Thoracic aorta (tissue), 2 donors: ENCODE measurements around the gene CYTH1. TPM values are rescaled to one million over a fixed set of nuclear protein-coding genes. Genes with fewer than 3 reads are reported as not detected.

Source experiments
- ATAC-seq: fragments of 150-250 bp; one replicate; pipeline ENCODE4 v1.8.0; 2017; ENCODE audit warnings: low read depth; ENCODE audit not compliant: insufficient number of reproducible peaks, low FRiP score
- DNase-seq: peaks from one replicate; pipeline ENCODE4 v3.0.0-alpha.2; 2020; ENCODE audit warnings: low spot score
- H3K27ac ChIP-seq, 2 donors: fragments of 200-600 bp; sonication (generic); 1 replicate in 1 of 2; 2 replicates in 1 of 2; pipeline ENCODE4 v1.5.1; 2016; ENCODE audit warnings: mild to moderate bottlenecking in 2 of 2, moderate library complexity in 2 of 2
- H3K27me3 ChIP-seq: fragments of 200-600 bp; sonication (generic); replicated peaks from 2 replicates; pipeline ENCODE4 v1.6.0; 2016; ENCODE audit warnings: mild to moderate bottlenecking; ENCODE audit not compliant: insufficient read depth
- H3K36me3 ChIP-seq: fragments of 200-600 bp; sonication (generic); one replicate; pipeline ENCODE4 v1.5.1; 2016
- H3K4me1 ChIP-seq, 2 donors: fragments of 200-600 bp; sonication (generic); 1 replicate in 1 of 2; 2 replicates in 1 of 2; pipeline versions ENCODE4 v1.5.1 to v1.6.0; 2016; ENCODE audit warnings: low read depth in 2 of 2, mild to moderate bottlenecking in 1 of 2; ENCODE audit not compliant: control insufficient read depth in 1 of 2
- H3K4me3 ChIP-seq: fragments of 200-600 bp; sonication (generic); 2 replicates; pipeline ENCODE4 v1.5.1; 2016; ENCODE audit warnings: mild to moderate bottlenecking
- H3K9me3 ChIP-seq: fragments of 200-600 bp; sonication (generic); 2 replicates; pipeline ENCODE4 v1.5.1; 2016
- CTCF ChIP-seq: fragments of 200-600 bp; sonication (generic); IDR thresholded peaks from one replicate; pipeline ENCODE4 v1.5.1; 2019; ENCODE audit warnings: antibody characterized with exemption
- total RNA-seq, 2 donors: library from RNA; depleted of rRNA; stranded (reverse); fragments of >200 nt; gene quantifications; one replicate each; pipeline versions ENCODE4 v1.1.0 to v1.2.3, GENCODE V29; 2016

Gene CYTH1
- total RNA-seq, 2 donors from 2014 or later, result 79.2 to 79.4 TPM

GRCh38 chr17:78696016-78696982 is 85.8 kb downstream of the CYTH1 start:
- no peaks in the 10 kb centered on the region for H3K27me3 ChIP-seq
- H3K4me1 ChIP-seq, result no peaks in the 10 kb centered on the region
- ATAC-seq (no peak), DNase-seq (no peak)
- H3K27ac ChIP-seq, result no peak overlapping the region
- peaks cover 14% of the 10 kb centered on the region for H3K36me3 ChIP-seq
- no peak for TF ChIP-seq CTCF
- H3K4me3 ChIP-seq, result no peak overlapping the region
- H3K9me3 ChIP-seq, result no peaks in the 10 kb centered on the region

DNA sequence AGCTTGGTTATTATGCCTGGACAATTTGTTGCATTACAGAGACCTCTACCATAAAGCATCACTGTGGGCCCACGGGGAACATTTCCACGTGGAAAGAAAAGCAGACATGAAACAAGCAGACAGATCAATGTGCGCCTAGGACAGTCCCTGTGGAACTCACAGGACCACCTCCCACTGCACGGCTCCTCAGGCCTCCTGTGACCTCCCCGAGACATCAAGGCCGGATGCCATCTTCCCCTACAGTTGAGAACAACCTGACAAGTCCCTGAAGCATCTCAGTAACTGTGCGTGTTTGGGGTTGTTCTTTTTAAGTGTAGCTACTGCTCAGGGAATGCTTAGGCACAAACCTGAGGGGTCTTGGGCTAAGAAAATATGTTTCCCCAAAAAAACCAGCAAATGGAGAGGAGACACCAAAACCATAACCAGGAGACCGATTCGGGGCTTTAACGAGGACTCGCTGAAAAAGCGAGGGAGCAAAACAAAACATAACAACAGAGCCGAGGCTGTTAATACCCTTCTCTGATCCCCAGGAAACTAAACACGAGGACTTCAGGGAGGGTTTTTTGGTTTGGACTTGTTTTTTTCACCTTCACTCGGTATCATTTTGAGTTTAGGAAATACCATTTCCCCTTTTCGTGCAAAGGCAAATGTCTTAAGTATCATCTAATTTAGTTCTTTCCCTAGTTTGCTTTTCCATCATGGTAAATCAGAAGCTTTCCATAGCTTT is 87.1 kb downstream of the CYTH1 start:
- H3K4me3 ChIP-seq, result no peak overlapping the region
- no peaks in the 10 kb centered on the region for H3K9me3 ChIP-seq
- no peak for TF ChIP-seq CTCF
- DNase-seq (no peak), ATAC-seq (no peak)
- peaks cover 5% of the 10 kb centered on the region for H3K36me3 ChIP-seq
- H3K27me3 ChIP-seq, result no peaks in the 10 kb centered on the region
- H3K27ac ChIP-seq, result no peak overlapping the region
- no peaks in the 10 kb centered on the region for H3K4me1 ChIP-seq

DNA sequence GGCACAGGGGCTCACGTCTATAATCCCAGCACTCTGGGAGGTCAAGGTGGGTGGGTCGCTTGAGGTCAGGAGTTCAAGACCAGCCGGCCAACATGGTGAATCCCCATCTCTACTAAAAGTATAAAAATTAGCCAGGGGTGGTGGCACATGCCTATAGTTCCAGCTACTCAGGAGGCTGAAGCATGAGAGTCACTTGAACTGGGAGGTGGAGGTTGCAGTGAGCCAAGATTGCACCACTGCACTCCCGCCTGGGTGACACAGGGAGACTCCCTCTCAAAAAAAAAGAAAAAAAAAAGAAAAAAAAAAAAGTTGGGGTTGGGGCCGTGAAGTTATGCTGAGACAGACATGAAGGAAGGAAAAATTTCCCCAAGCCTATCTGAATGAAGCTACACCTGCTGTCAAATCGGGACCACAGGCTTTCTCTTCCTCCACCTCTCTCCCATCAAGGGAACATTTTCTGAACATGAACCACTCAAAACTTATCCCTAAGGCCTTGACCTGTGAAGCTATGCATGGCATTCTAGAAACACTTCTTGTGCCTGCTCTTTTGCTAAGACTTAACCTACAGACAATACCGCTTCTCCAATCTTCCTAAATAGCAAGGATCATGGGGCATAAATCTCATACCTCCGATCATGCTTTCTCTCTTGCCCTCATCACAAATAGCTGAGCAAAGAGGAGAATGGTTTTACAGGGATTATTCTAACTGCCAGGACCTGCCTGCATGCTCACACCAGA is 88.6 kb downstream of the CYTH1 start:
- peaks cover 9% of the 10 kb centered on the region for H3K36me3 ChIP-seq
- H3K27ac ChIP-seq, result no peak overlapping the region
- no peaks in the 10 kb centered on the region for H3K9me3 ChIP-seq
- no peaks in the 10 kb centered on the region for H3K4me1 ChIP-seq
- no peak for TF ChIP-seq CTCF
- ATAC-seq, result no peak
- DNase-seq, result no peak
- H3K4me3 ChIP-seq, result no peak overlapping the region
- H3K27me3 ChIP-seq, result no peaks in the 10 kb centered on the region

DNA sequence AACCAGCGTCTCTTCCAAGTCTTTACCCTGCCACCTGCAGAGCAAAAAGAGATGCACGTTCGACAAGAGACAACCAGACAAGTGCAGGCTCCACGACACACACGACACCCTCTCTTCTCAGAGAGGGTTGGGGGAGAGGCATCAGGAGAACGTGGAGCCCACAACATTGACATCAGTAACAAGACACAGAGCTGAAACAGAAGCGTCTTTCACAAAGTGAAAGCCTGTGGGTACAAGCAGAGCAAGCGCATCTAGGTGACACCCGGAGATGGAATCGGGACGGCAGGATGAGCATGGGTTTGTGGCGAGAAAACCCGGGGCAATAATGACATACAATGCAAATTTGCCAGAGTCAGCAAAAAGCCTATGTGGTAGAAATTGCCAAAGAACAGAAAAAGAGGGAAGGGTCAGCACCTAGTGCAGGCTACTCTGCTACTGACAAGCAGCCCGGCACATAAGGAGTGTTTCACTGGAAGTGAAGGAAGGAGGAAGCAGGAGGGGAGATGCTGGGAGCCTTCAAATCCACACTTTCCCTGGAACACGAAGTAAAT is 89.5 kb downstream of the CYTH1 start:
- H3K4me3 ChIP-seq, result no peak overlapping the region
- ATAC-seq, result no peak
- H3K4me1 ChIP-seq, result no peaks in the 10 kb centered on the region
- H3K27me3 ChIP-seq, result no peaks in the 10 kb centered on the region
- no peak overlapping the region for H3K27ac ChIP-seq
- DNase-seq, result no peak
- TF ChIP-seq CTCF, result no peak
- no peaks in the 10 kb centered on the region for H3K9me3 ChIP-seq
- H3K36me3 ChIP-seq, result peaks cover 14% of the 10 kb centered on the region
